Stimulated activated CD4-positive, alpha-beta T cell treated with anti-CD3 and anti-CD28 coated beads, Interleukin-1b, Interleukin-23, amount 100 ng/mL, for 24 hours (primary cell): ENCODE data around the gene KRT20.
"Not testable (repeated sequence)": the region's sequence is repeated elsewhere in the genome, so short reads cannot be mapped to it uniquely, and the experiment has no call there.

Source experiments
- DNase-seq, 4 experiments: peaks; one replicate each; pipeline ENCODE4 v3.0.0-alpha.2; 2020; ENCODE audit warnings: low read depth in 4 of 4, low spot score in 1 of 4

KRT20 gene

GRCh38 chr17:40884708-40885512 lies at the start of gene KRT20:
KRT20 (minus strand) TSS chr17:40885242; CDS start chr17:40885185, 57 bp downstream.
- DNase-seq, result no peak

- DNase-seq, result no peak
Measured at GRCh38 chr17:40932608-40933007, 47.6 kb upstream of the KRT20 start.

- no peak for DNase-seq
Measured at GRCh38 chr17:40931311-40931710, 46.3 kb upstream of the KRT20 start.

GRCh38 chr17:40926341-40926740 lies 41.3 kb upstream of the KRT20 start:
- no peak for DNase-seq

- no peak for DNase-seq
Measured at GRCh38 chr17:40922239-40922638, 37.2 kb upstream of the KRT20 start.

GRCh38 chr17:40921026-40921425 lies 36.0 kb upstream of the KRT20 start:
- DNase-seq, result no peak

GRCh38 chr17:40917116-40917515 lies 32.1 kb upstream of the KRT20 start:
- DNase-seq, result not testable (repeated sequence)

- no peak for DNase-seq
Measured at GRCh38 chr17:40916366-40916765, 31.3 kb upstream of the KRT20 start.

- no peak for DNase-seq
Measured at GRCh38 chr17:40915721-40916256, 30.7 kb upstream of the KRT20 start.

GRCh38 chr17:40915199-40915661 lies 30.2 kb upstream of the KRT20 start:
- DNase-seq, result no peak

GRCh38 chr17:40914075-40914855 lies 29.2 kb upstream of the KRT20 start:
- DNase-seq, result no peak

GRCh38 chr17:40912486-40913210 lies 27.6 kb upstream of the KRT20 start:
- DNase-seq, result no peak

GRCh38 chr17:40910441-40910841 lies 25.4 kb upstream of the KRT20 start:
- DNase-seq, result no peak

- no peak for DNase-seq
Measured at GRCh38 chr17:40909755-40910154, 24.7 kb upstream of the KRT20 start.

GRCh38 chr17:40909351-40909750 lies 24.3 kb upstream of the KRT20 start:
- DNase-seq, result peak; percentile 11 to 59 (median 45)

GRCh38 chr17:40906613-40907012 lies 21.6 kb upstream of the KRT20 start:
- DNase-seq, result no peak

GRCh38 chr17:40905370-40905769 lies 20.3 kb upstream of the KRT20 start:
- DNase-seq, result no peak

GRCh38 chr17:40903129-40903847 lies 18.2 kb upstream of the KRT20 start:
- DNase-seq, result no peak

GRCh38 chr17:40902498-40902897 lies 17.5 kb upstream of the KRT20 start:
- no peak for DNase-seq

GRCh38 chr17:40901981-40902474 lies 17.0 kb upstream of the KRT20 start:
- peak in 1 of 4 experiments; percentile 2 for DNase-seq
